Activated naive CD4-positive, alpha-beta T cell treated with anti-CD3 and anti-CD28 coated beads for 36 hours (primary cell): ENCODE data around the gene RPL36. TPM values are rescaled to one million over a fixed set of nuclear protein-coding genes. Genes with fewer than 3 reads are reported as not detected.

ENCODE experiments used
- CTCF ChIA-PET: fragments of 350-600 bp; sonication (Branson Sonifier 250); formaldehyde crosslinking; loops from one replicate; lab custom pipeline; 2021; ENCODE audit warnings: antibody characterized with exemption; lab: Charles Lee
- DNase-seq: peaks from one replicate; pipeline ENCODE4 v3.0.0-alpha.2; 2020
- H3K27ac Mint-ChIP-seq: one replicate; pipeline ENCODE4 v1.8.0; 2021; ENCODE audit warnings: mild to moderate bottlenecking, mixed read lengths
- H3K27me3 Mint-ChIP-seq: one replicate; pipeline ENCODE4 v1.8.0; 2021; ENCODE audit warnings: low read depth, mixed read lengths
- H3K36me3 Mint-ChIP-seq: one replicate; pipeline ENCODE4 v1.8.0; 2021; ENCODE audit warnings: low read depth, mixed read lengths
- H3K4me1 Mint-ChIP-seq: one replicate; pipeline ENCODE4 v1.8.0; 2021; ENCODE audit warnings: low read depth, mixed read lengths
- H3K4me3 Mint-ChIP-seq: one replicate; pipeline ENCODE4 v1.8.0; 2021; ENCODE audit warnings: mild to moderate bottlenecking, moderate library complexity, mixed read lengths
- H3K9me3 Mint-ChIP-seq: one replicate; pipeline ENCODE4 v1.8.0; 2021; ENCODE audit warnings: mixed read lengths
- intact Hi-C: fragments of 100-400 bp; cut with micrococcal nuclease; formaldehyde crosslinking; loops from one replicate; pipeline ENCODE4 v1.15.1; 2023
- total RNA-seq, 2 experiments: library from RNA; stranded (reverse); gene quantifications; one replicate each; pipeline ENCODE4 v1.2.3, GENCODE V29; 2021

The RPL36 gene
- total RNA-seq, 2 experiments from 2014 or later: 1,916 to 2,003 TPM

- CTCF ChIA-PET: no interaction called here
- H3K9me3 Mint-ChIP-seq: no peaks in the 10 kb centered on the region
- intact Hi-C loops: no loop called here
- DNase-seq: no peak
- no peaks in the 10 kb centered on the region for H3K4me1 Mint-ChIP-seq
- H3K27ac Mint-ChIP-seq: no peak overlapping the region
- H3K36me3 Mint-ChIP-seq: peaks cover 52% of the 10 kb centered on the region
- H3K27me3 Mint-ChIP-seq: no peaks in the 10 kb centered on the region
- H3K4me3 Mint-ChIP-seq: no peak overlapping the region
Observed at GRCh38 chr19:5663904-5664303, 26.2 kb upstream of the RPL36 start.

- Mint-ChIP-seq H3K36me3 (peaks cover 52% of the 10 kb centered on the region), H3K4me1 (no peaks in the 10 kb centered on the region), H3K27ac (no peak overlapping the region), H3K9me3 (no peaks in the 10 kb centered on the region), H3K4me3 (no peak overlapping the region), H3K27me3 (no peaks in the 10 kb centered on the region)
- DNase-seq: no peak
- intact Hi-C loops: no loop called here
- CTCF ChIA-PET: no interaction called here
Observed at GRCh38 chr19:5664515-5664914, 25.6 kb upstream of the RPL36 start.

GRCh38 chr19:5665781-5666513, 24.1 kb upstream of the RPL36 start:
- H3K4me3 Mint-ChIP-seq: no peak overlapping the region
- H3K36me3 Mint-ChIP-seq: peaks cover 52% of the 10 kb centered on the region
- no peak overlapping the region for H3K27ac Mint-ChIP-seq
- intact Hi-C loops: no loop called here
- no peaks in the 10 kb centered on the region for H3K4me1 Mint-ChIP-seq
- DNase-seq: no peak
- H3K9me3 Mint-ChIP-seq: no peaks in the 10 kb centered on the region
- no peaks in the 10 kb centered on the region for H3K27me3 Mint-ChIP-seq
- CTCF ChIA-PET: interaction anchor here (0.6 kb wide), 1 partner anchor 1585 kb away, joined by 6 read pairs; no protein-coding TSS in a partner anchor

GRCh38 chr19:5666921-5667610, 23.0 kb upstream of the RPL36 start:
- no peak overlapping the region for H3K4me3 Mint-ChIP-seq
- H3K36me3 Mint-ChIP-seq: peaks cover 48% of the 10 kb centered on the region
- no peak for DNase-seq
- no peaks in the 10 kb centered on the region for H3K27me3 Mint-ChIP-seq
- no peaks in the 10 kb centered on the region for H3K4me1 Mint-ChIP-seq
- H3K9me3 Mint-ChIP-seq: no peaks in the 10 kb centered on the region
- H3K27ac Mint-ChIP-seq: no peak overlapping the region
- CTCF ChIA-PET: no interaction called here
- intact Hi-C loops: no loop called here

- intact Hi-C loops: no loop called here
- DNase-seq: no peak
- CTCF ChIA-PET: no interaction called here
- Mint-ChIP-seq H3K4me3 (no peak overlapping the region), H3K9me3 (no peaks in the 10 kb centered on the region), H3K36me3 (peaks cover 48% of the 10 kb centered on the region), H3K27ac (no peak overlapping the region), H3K27me3 (no peaks in the 10 kb centered on the region), H3K4me1 (no peaks in the 10 kb centered on the region)
Observed at GRCh38 chr19:5667751-5668271, 22.3 kb upstream of the RPL36 start.

- H3K27ac Mint-ChIP-seq: no peak overlapping the region
- CTCF ChIA-PET: interaction anchor here (1.2 kb wide), 1 partner anchor 20 kb away, joined by 4 read pairs; no protein-coding TSS in a partner anchor
- H3K4me1 Mint-ChIP-seq: no peaks in the 10 kb centered on the region
- no peak for DNase-seq
- peaks cover 43% of the 10 kb centered on the region for H3K36me3 Mint-ChIP-seq
- intact Hi-C loops: no loop called here
- no peaks in the 10 kb centered on the region for H3K9me3 Mint-ChIP-seq
- no peaks in the 10 kb centered on the region for H3K27me3 Mint-ChIP-seq
- no peak overlapping the region for H3K4me3 Mint-ChIP-seq
Observed at GRCh38 chr19:5669212-5669611, 20.9 kb upstream of the RPL36 start.

- DNase-seq: no peak
- CTCF ChIA-PET: interaction anchor here (1.1 kb wide), 1 partner anchor 16 kb away, joined by 3 read pairs; no protein-coding TSS in a partner anchor
- intact Hi-C loops: no loop called here
- no peaks in the 10 kb centered on the region for H3K27me3 Mint-ChIP-seq
- H3K4me1 Mint-ChIP-seq: no peaks in the 10 kb centered on the region
- H3K9me3 Mint-ChIP-seq: no peaks in the 10 kb centered on the region
- peaks cover 21% of the 10 kb centered on the region for H3K36me3 Mint-ChIP-seq
- H3K4me3 Mint-ChIP-seq: no peak overlapping the region
- no peak overlapping the region for H3K27ac Mint-ChIP-seq
Observed at GRCh38 chr19:5671600-5671999, 18.5 kb upstream of the RPL36 start.

GRCh38 chr19:5672708-5673459, 17.2 kb upstream of the RPL36 start:
- no peaks in the 10 kb centered on the region for H3K4me1 Mint-ChIP-seq

GRCh38 chr19:5673752-5674151, 16.3 kb upstream of the RPL36 start:
- intact Hi-C loops: no loop called here
- CTCF ChIA-PET: no interaction called here
- Mint-ChIP-seq H3K4me1 (no peaks in the 10 kb centered on the region), H3K27ac (no peak overlapping the region), H3K9me3 (no peaks in the 10 kb centered on the region), H3K36me3 (peaks cover 17% of the 10 kb centered on the region), H3K4me3 (no peak overlapping the region), H3K27me3 (no peaks in the 10 kb centered on the region)
- no peak for DNase-seq

More at GRCh38 chr19:5672708-5673459, 17.2 kb upstream of the RPL36 start:
- no peak for DNase-seq
- intact Hi-C loops: no loop called here
- Mint-ChIP-seq H3K4me3 (no peak overlapping the region), H3K9me3 (no peaks in the 10 kb centered on the region), H3K36me3 (peaks cover 19% of the 10 kb centered on the region), H3K27me3 (no peaks in the 10 kb centered on the region), H3K27ac (no peak overlapping the region)
- CTCF ChIA-PET: no interaction called here

- no peak overlapping the region for H3K4me3 Mint-ChIP-seq
- no peaks in the 10 kb centered on the region for H3K27me3 Mint-ChIP-seq
- DNase-seq: no peak
- H3K36me3 Mint-ChIP-seq: peaks cover 15% of the 10 kb centered on the region
- CTCF ChIA-PET: interaction anchor here (1.1 kb wide), 1 partner anchor 15 kb away, joined by 3 read pairs; no protein-coding TSS in a partner anchor
- no peaks in the 10 kb centered on the region for H3K9me3 Mint-ChIP-seq
- peaks cover 7% of the 10 kb centered on the region for H3K4me1 Mint-ChIP-seq
- intact Hi-C loops: no loop called here
- H3K27ac Mint-ChIP-seq: no peak overlapping the region
Observed at GRCh38 chr19:5674714-5675113, 15.4 kb upstream of the RPL36 start.

- peaks cover 12% of the 10 kb centered on the region for H3K36me3 Mint-ChIP-seq
- no peaks in the 10 kb centered on the region for H3K9me3 Mint-ChIP-seq
- H3K27ac Mint-ChIP-seq: no peak overlapping the region
- intact Hi-C loops: no loop called here
- H3K27me3 Mint-ChIP-seq: no peaks in the 10 kb centered on the region
- no peak overlapping the region for H3K4me3 Mint-ChIP-seq
- CTCF ChIA-PET: no interaction called here
- no peak for DNase-seq
- H3K4me1 Mint-ChIP-seq: peaks cover 10% of the 10 kb centered on the region
Observed at GRCh38 chr19:5676105-5676771, 13.9 kb upstream of the RPL36 start.

- CTCF ChIA-PET: no interaction called here
Observed at GRCh38 chr19:5676772-5677105, 13.4 kb upstream of the RPL36 start.

More at GRCh38 chr19:5676772-5677105, 13.4 kb upstream of the RPL36 start:
- Mint-ChIP-seq H3K36me3 (peaks cover 11% of the 10 kb centered on the region), H3K27me3 (no peaks in the 10 kb centered on the region), H3K4me3 (no peak overlapping the region), H3K27ac (no peak overlapping the region), H3K9me3 (no peaks in the 10 kb centered on the region), H3K4me1 (peaks cover 15% of the 10 kb centered on the region)
- no peak for DNase-seq
- intact Hi-C loops: no loop called here
